Lower leg skin (tissue), 4 donors: Measurements from ENCODE around the gene RASL10A. TPM values are rescaled to one million over a fixed set of nuclear protein-coding genes. Genes with fewer than 3 reads are reported as not detected.

Source experiments
- DNase-seq, 2 donors: peaks; one replicate each; pipeline ENCODE4 v3.0.0-alpha.2; 2019; ENCODE audit warnings: low spot score in 2 of 2
- H3K4me3 ChIP-seq: fragments of 200-600 bp; sonication (generic); 2 replicates; pipeline ENCODE4 v1.5.1; 2017; ENCODE audit warnings: mild to moderate bottlenecking, low read depth; ENCODE audit not compliant: poor library complexity, severe bottlenecking
- POLR2A ChIP-seq, 2 donors: fragments of 450-650 bp; IDR thresholded peaks; one replicate each; pipeline ENCODE4 v1.6.1; 2016 to 2017; ENCODE audit warnings: antibody characterized with exemption in 2 of 2, mild to moderate bottlenecking in 1 of 2, moderate library complexity in 1 of 2
- WGBS, 2 donors: methylation state at CpG; one replicate each; pipeline ENCODE4 v1.1.5; 2018; 5-methylcytosine and 5-hydroxymethylcytosine counted together
- intact Hi-C: fragments of 100-400 bp; cut with DNase I; formaldehyde crosslinking; loops from one replicate; pipeline ENCODE4 v1.15.0; 2023; ENCODE audit warnings: low total_unique reads
- total RNA-seq, 4 donors: library from RNA; depleted of rRNA; stranded (reverse); fragments of >200 nt; gene quantifications; one replicate each; pipeline ENCODE4 v1.1.0, GENCODE V29; 2016
- TF ChIP-seq, protein P1 (sequence below), 3 donors: fragments of 450-650 bp; IDR thresholded peaks; one replicate each; pipeline ENCODE4 v1.5.1; 2016; ENCODE audit warnings: antibody characterized with exemption in 3 of 3, mild to moderate bottlenecking in 3 of 3, moderate library complexity in 2 of 3

Gene RASL10A
- total RNA-seq, 4 donors from 2014 or later, result 0.17 to 2.9 (median 0.80) TPM

DNA sequence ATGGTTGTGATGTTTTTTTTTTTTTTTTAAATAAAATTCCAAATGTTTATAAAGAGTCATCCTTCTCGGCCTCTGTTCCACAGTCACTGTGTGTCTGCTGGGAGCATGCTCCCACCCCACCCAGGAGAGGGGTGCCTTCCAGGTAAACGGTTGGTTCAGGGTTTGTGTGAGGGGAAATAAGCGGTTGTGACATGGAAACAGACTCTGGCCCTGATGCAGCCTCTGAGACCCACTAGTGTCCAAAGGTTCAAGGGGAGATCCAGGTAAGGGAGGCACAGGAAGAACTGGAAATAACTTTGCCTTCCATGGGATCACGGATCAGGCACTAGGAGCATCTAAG, 15.1 kb downstream of the RASL10A start:
- H3K4me3 ChIP-seq, result no peak overlapping the region
- intact Hi-C loops, result no loop called here
- TF ChIP-seq POLR2A (IDR thresholded peaks at IDR 0.05), result no peak
- TF ChIP-seq, protein P1, sequence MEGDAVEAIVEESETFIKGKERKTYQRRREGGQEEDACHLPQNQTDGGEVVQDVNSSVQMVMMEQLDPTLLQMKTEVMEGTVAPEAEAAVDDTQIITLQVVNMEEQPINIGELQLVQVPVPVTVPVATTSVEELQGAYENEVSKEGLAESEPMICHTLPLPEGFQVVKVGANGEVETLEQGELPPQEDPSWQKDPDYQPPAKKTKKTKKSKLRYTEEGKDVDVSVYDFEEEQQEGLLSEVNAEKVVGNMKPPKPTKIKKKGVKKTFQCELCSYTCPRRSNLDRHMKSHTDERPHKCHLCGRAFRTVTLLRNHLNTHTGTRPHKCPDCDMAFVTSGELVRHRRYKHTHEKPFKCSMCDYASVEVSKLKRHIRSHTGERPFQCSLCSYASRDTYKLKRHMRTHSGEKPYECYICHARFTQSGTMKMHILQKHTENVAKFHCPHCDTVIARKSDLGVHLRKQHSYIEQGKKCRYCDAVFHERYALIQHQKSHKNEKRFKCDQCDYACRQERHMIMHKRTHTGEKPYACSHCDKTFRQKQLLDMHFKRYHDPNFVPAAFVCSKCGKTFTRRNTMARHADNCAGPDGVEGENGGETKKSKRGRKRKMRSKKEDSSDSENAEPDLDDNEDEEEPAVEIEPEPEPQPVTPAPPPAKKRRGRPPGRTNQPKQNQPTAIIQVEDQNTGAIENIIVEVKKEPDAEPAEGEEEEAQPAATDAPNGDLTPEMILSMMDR (IDR thresholded peaks at IDR 0.05), result no peak
- WGBS, 2 donors, result 62 to 66% methylated on average over 4 of the region's 4 CpGs
- DNase-seq, result peak in 1 of 2 donors; percentile 67

- DNase-seq, result peak in 1 of 2 donors; percentile 81
- TF ChIP-seq, protein P1 (IDR thresholded peaks at IDR 0.05), result no peak
- TF ChIP-seq POLR2A (IDR thresholded peaks at IDR 0.05), result no peak
- intact Hi-C loops, result no loop called here
- H3K4me3 ChIP-seq, result no peak overlapping the region
- WGBS, 2 donors, result 85 to 91% methylated on average over 19 of the region's 19 CpGs
Observed at GRCh38 chr22:29299136-29299900, 16.2 kb downstream of the RASL10A start.

DNA sequence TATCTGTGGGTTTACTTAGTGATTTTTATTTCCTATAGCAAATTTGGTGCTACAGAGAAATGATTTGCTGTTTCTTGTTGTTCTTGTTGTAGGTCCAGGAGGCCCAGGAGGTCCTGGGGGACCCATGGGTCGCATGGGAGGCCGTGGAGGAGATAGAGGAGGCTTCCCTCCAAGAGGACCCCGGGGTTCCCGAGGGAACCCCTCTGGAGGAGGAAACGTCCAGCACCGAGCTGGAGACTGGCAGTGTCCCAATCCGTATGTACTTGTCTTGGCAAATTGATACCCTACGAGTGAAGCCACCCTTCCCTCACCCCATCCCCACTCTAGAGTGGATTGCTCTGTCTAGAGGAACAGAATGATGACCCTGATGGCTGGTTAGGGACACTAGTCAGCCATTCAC, 16.9 kb downstream of the RASL10A start:
- DNase-seq, result peak in 1 of 2 donors; percentile 75
- TF ChIP-seq, protein P1 (IDR thresholded peaks at IDR 0.05), result no peak
- TF ChIP-seq POLR2A (IDR thresholded peaks at IDR 0.05), result no peak
- intact Hi-C loops, result no loop called here
- 72 to 73% methylated on average over 8 of the region's 8 CpGs for WGBS, 2 donors
- no peak overlapping the region for H3K4me3 ChIP-seq

DNA sequence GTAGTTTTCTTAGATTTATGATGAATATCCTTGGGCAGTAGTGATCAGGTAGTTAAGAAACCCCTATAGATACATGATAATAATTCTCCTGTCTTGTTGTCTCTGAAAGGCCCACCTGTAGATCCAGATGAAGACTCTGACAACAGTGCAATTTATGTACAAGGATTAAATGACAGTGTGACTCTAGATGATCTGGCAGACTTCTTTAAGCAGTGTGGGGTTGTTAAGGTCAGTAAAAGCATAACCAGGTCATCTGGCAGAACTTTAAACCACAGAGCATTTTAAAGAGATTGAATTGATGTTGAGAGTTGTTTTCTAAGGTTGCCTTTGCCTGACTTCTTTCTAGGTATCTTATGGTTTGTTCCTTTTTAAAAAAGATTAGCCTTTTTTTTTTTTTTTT, 23.1 kb downstream of the RASL10A start:
- H3K4me3 ChIP-seq, result no peak overlapping the region
- DNase-seq, result no peak
- intact Hi-C loops, result no loop called here
- TF ChIP-seq POLR2A (IDR thresholded peaks at IDR 0.05), result no peak
- TF ChIP-seq, protein P1 (IDR thresholded peaks at IDR 0.05), result no peak

DNA sequence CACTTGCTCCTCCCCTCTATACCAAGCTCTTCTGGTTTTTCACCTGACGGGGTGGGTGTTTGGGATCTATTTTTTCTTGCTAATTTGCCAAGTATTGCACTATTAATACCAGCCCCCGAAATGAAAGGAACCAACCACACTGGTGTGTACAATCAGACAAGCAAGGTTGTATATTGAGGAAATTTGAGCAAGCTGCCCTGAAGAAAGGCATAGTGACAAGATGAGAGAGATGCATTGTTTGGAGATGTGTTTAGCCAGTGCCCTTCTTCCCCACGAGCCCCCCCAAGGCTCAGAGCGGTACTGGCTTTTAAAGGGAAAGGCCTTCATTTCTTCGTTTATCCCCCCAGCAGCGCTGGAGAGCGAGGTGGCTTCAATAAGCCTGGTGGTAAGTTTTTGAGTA, 24.3 kb downstream of the RASL10A start:
- intact Hi-C loops, result no loop called here
- no peak for TF ChIP-seq POLR2A (IDR thresholded peaks at IDR 0.05)
- TF ChIP-seq, protein P1 (IDR thresholded peaks at IDR 0.05), result no peak
- 72 to 74% methylated on average over 7 of the region's 7 CpGs for WGBS, 2 donors

GRCh38 chr22:29290061-29290460, 25.4 kb downstream of the RASL10A start:
- TF ChIP-seq POLR2A (IDR thresholded peaks at IDR 0.05), result no peak
- TF ChIP-seq, protein P1 (IDR thresholded peaks at IDR 0.05), result no peak
- H3K4me3 ChIP-seq, result no peak overlapping the region
- 58 to 64% methylated on average over 5 of the region's 5 CpGs for WGBS, 2 donors
- DNase-seq, result no peak
- intact Hi-C loops, result no loop called here

More for the DNA sequence above, 24.3 kb downstream of the RASL10A start:
- DNase-seq, result no peak
- H3K4me3 ChIP-seq, result no peak overlapping the region
